ENCODE measurements around the gene LPIN1.

LPIN1 gene

GRCh38 chr2:11766016-11766415, 19.6 kb downstream of the LPIN1 start:
- Mint-ChIP-seq H3K36me3 (ENCODE audit: low read depth) (peaks cover 89% of the 10 kb centered on the region), H3K4me3 (no peak overlapping the region), H3K9me3 (no peaks in the 10 kb centered on the region), H3K4me1 (no peaks in the 10 kb centered on the region), H3K27me3 (ENCODE audit: low read depth) (no peaks in the 10 kb centered on the region), H3K27ac (no peak overlapping the region)
- TF ChIP-seq, protein P1, sequence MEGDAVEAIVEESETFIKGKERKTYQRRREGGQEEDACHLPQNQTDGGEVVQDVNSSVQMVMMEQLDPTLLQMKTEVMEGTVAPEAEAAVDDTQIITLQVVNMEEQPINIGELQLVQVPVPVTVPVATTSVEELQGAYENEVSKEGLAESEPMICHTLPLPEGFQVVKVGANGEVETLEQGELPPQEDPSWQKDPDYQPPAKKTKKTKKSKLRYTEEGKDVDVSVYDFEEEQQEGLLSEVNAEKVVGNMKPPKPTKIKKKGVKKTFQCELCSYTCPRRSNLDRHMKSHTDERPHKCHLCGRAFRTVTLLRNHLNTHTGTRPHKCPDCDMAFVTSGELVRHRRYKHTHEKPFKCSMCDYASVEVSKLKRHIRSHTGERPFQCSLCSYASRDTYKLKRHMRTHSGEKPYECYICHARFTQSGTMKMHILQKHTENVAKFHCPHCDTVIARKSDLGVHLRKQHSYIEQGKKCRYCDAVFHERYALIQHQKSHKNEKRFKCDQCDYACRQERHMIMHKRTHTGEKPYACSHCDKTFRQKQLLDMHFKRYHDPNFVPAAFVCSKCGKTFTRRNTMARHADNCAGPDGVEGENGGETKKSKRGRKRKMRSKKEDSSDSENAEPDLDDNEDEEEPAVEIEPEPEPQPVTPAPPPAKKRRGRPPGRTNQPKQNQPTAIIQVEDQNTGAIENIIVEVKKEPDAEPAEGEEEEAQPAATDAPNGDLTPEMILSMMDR (IDR thresholded peaks at IDR 0.05; ENCODE audit: unreplicated experiment in 3 of 3) = no peak

GRCh38 chr2:11767779-11768178, 21.3 kb downstream of the LPIN1 start:
- H3K4me3 Mint-ChIP-seq = no peak overlapping the region
- TF ChIP-seq, protein P1 (IDR thresholded peaks at IDR 0.05; ENCODE audit: unreplicated experiment in 3 of 3) = no peak
- no peaks in the 10 kb centered on the region for H3K4me1 Mint-ChIP-seq
- H3K36me3 Mint-ChIP-seq (ENCODE audit: low read depth) = peaks cover 93% of the 10 kb centered on the region
- no peaks in the 10 kb centered on the region for H3K27me3 Mint-ChIP-seq (ENCODE audit: low read depth)
- no peaks in the 10 kb centered on the region for H3K9me3 Mint-ChIP-seq
- no peak overlapping the region for H3K27ac Mint-ChIP-seq

- H3K36me3 Mint-ChIP-seq (ENCODE audit: low read depth) = peaks cover 93% of the 10 kb centered on the region
- H3K4me3 Mint-ChIP-seq = no peak overlapping the region
- no peaks in the 10 kb centered on the region for H3K9me3 Mint-ChIP-seq
- no peaks in the 10 kb centered on the region for H3K27me3 Mint-ChIP-seq (ENCODE audit: low read depth)
- H3K27ac Mint-ChIP-seq = no peak overlapping the region
- TF ChIP-seq, protein P1 (IDR thresholded peaks at IDR 0.05; ENCODE audit: unreplicated experiment in 3 of 3) = no peak
- no peaks in the 10 kb centered on the region for H3K4me1 Mint-ChIP-seq
These were observed 22.5 kb downstream of the LPIN1 start for GRCh38 chr2:11768946-11769345.

- H3K36me3 Mint-ChIP-seq (ENCODE audit: low read depth) = peaks cover 94% of the 10 kb centered on the region
These were observed 23.1 kb downstream of the LPIN1 start for GRCh38 chr2:11769516-11769915.

DNA sequence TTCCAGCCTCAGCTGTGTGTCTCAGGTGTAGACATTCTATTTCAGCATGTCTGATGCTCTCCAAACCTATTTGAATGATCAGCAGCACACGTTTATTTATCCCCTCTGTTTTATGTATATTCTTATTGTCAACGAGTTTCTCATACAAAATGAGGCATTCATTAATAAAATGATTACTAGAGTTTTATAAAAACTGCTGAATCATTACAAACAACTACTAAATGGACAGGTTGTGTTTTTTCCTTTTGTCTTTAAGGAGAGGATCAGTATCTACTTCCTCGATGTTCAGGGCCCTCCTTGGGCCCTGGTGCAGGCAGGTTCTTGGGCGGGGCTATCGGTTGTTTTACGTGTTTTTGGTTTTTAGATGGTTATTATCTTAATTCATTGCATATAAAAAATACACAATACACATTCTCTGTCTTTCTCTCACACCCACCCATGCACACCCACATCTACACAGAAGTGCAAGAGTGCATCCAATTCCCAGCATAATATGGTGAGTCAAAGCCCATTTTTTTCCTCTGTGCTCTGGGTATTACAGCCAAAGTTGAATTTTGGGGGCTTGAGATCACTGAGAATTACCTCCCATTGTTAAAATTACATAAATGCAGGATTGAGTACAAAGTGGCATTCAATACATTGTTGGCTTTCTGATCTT, 24.2 kb downstream of the LPIN1 start:
- Mint-ChIP-seq H3K27me3 (ENCODE audit: low read depth) (no peaks in the 10 kb centered on the region), H3K4me3 (no peak overlapping the region), H3K36me3 (ENCODE audit: low read depth) (peaks cover 89% of the 10 kb centered on the region), H3K9me3 (no peaks in the 10 kb centered on the region), H3K27ac (no peak overlapping the region), H3K4me1 (no peaks in the 10 kb centered on the region)
- TF ChIP-seq, protein P1 (IDR thresholded peaks at IDR 0.05; ENCODE audit: unreplicated experiment in 3 of 3) = no peak

More at GRCh38 chr2:11769516-11769915, 23.1 kb downstream of the LPIN1 start:
- TF ChIP-seq, protein P1 (IDR thresholded peaks at IDR 0.05; ENCODE audit: unreplicated experiment in 3 of 3) = no peak
- Mint-ChIP-seq H3K27ac (no peak overlapping the region), H3K4me3 (no peak overlapping the region), H3K27me3 (ENCODE audit: low read depth) (no peaks in the 10 kb centered on the region), H3K4me1 (no peaks in the 10 kb centered on the region), H3K9me3 (no peaks in the 10 kb centered on the region)

DNA sequence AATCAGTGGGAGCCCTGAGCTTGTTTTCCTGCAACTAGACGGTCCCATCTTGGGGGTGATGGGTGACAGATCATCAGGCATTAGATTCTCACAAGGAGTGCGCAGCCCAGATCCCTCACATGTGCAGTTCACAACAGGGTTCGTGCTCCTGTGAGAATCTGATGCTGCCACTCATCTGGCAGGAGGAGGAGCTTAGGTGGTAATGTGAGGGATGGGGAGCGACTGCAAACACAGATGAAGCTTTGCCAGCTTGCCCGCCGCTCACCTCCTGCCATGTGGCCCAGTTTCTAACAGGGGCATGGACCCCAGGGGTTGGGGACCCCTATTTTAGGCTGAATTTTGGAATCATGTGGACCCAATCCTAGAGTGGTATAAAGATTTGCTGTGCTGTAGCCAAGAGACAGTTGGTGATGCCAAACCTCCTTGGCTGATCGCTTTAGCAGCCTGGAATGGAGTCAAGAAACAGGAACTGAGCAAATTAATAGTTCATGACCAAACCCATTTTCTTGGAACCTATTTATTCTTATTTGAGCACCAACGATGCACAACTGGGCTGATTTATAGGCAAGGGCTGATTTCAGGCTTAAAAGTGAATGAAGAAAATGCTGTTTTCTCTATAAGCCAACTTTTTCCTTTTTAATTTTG, 25.7 kb downstream of the LPIN1 start:
- Mint-ChIP-seq H3K4me1 (no peaks in the 10 kb centered on the region), H3K9me3 (no peaks in the 10 kb centered on the region), H3K27me3 (ENCODE audit: low read depth) (no peaks in the 10 kb centered on the region)

More for the DNA sequence above, 25.7 kb downstream of the LPIN1 start:
- H3K36me3 Mint-ChIP-seq (ENCODE audit: low read depth) = peaks cover 79% of the 10 kb centered on the region
- TF ChIP-seq, protein P1 (IDR thresholded peaks at IDR 0.05; ENCODE audit: unreplicated experiment in 3 of 3) = no peak
- H3K27ac Mint-ChIP-seq = no peak overlapping the region
- H3K4me3 Mint-ChIP-seq = no peak overlapping the region
